Breast epithelium (tissue), 4 donors: ENCODE measurements around the gene SPTBN1. TPM values are rescaled to one million over a fixed set of nuclear protein-coding genes. Genes with fewer than 3 reads are reported as not detected.

ENCODE experiments used
- DNase-seq, 2 donors: peaks; one replicate each; pipeline ENCODE4 v3.0.0-alpha.2; 2019; ENCODE audit warnings: low spot score in 2 of 2
- H3K27ac ChIP-seq, 2 donors: fragments of 200-600 bp; sonication (generic) in 1 of 2; one replicate each; pipeline ENCODE4 v1.5.1; 2016 to 2019; ENCODE audit warnings: mild to moderate bottlenecking in 1 of 2
- H3K27me3 ChIP-seq, 2 donors: fragments of 200-600 bp; sonication (generic) in 1 of 2; one replicate each; pipeline versions ENCODE4 v1.5.1 to v1.6.0; 2017 to 2019; ENCODE audit warnings: control low read depth in 1 of 2, mild to moderate bottlenecking in 1 of 2
- H3K36me3 ChIP-seq: fragments of 200-600 bp; one replicate; pipeline ENCODE4 v1.5.1; 2019
- H3K4me1 ChIP-seq, 2 donors: fragments of 200-600 bp; sonication (generic); one replicate each; pipeline ENCODE4 v1.5.1; 2016 to 2019; ENCODE audit warnings: control low read depth in 1 of 2
- H3K4me3 ChIP-seq, 3 donors: fragments of 200-600 bp; sonication (generic); 1 replicate in 2 of 3; 2 replicates in 1 of 3; pipeline ENCODE4 v1.5.1; 2016 to 2019; ENCODE audit warnings: mild to moderate bottlenecking in 3 of 3, moderate library complexity in 2 of 3
- H3K9me3 ChIP-seq, 2 donors: fragments of 200-600 bp; sonication (generic) in 1 of 2; one replicate each; pipeline ENCODE4 v1.5.1; 2016 to 2019; ENCODE audit warnings: control low read depth in 1 of 2
- CTCF ChIP-seq, 3 donors: fragments of 450-650 bp; IDR thresholded peaks; one replicate each; pipeline ENCODE4 v1.5.1; 2016 to 2017; ENCODE audit warnings: antibody characterized with exemption in 3 of 3, mild to moderate bottlenecking in 3 of 3, moderate library complexity in 3 of 3
- POLR2A ChIP-seq: fragments of 450-650 bp; IDR thresholded peaks from one replicate; pipeline ENCODE4 v1.6.1; 2016; ENCODE audit warnings: antibody characterized with exemption, mild to moderate bottlenecking, moderate library complexity
- POLR2AphosphoS5 ChIP-seq, 3 donors: sonication (generic); formaldehyde crosslinking; IDR thresholded peaks; one replicate each; pipeline ENCODE4 v1.6.1; 2017; ENCODE audit warnings: antibody characterized with exemption in 3 of 3
- intact Hi-C: fragments of 100-400 bp; cut with DNase I; formaldehyde crosslinking; loops from one replicate; pipeline ENCODE4 v1.15.1; 2023; ENCODE audit warnings: low total_unique reads
- total RNA-seq, 3 donors: library from RNA; depleted of rRNA; stranded (reverse); fragments of >200 nt; gene quantifications; one replicate each; pipeline ENCODE4 v1.1.0, GENCODE V29; 2016

The SPTBN1 gene
- total RNA-seq, 3 donors from 2014 or later = 223 to 1,216 (median 273) TPM

DNA sequence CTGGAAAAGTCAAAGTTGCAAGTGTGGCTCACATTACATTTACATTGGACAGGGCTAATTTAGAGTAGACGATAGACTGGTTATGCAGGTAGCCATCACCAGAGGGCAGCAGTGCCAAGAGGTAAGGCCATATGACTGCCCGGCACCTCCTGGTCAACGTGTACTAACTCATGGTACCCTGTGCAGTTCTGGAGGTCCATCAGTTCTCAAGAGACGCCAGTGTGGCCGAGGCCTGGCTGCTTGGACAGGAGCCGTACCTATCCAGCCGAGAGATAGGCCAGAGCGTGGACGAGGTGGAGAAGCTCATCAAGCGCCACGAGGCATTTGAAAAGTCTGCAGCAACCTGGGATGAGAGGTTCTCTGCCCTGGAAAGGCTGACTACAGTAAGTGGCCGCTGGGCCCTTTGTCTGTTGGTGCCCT is 201.5 kb downstream of the SPTBN1 start:
- no peaks in the 10 kb centered on the region for H3K27me3 ChIP-seq
- H3K36me3 ChIP-seq = peaks cover 7% of the 10 kb centered on the region
- peak; percentile 42 to 65 for DNase-seq
- H3K4me3 ChIP-seq = no peak overlapping the region
- TF ChIP-seq CTCF (IDR thresholded peaks at IDR 0.05) (peak; percentile 22 to 63 (median 45)), POLR2A (no peak)
- H3K4me1 ChIP-seq = no peaks in the 10 kb centered on the region
- no peaks in the 10 kb centered on the region for H3K9me3 ChIP-seq
- intact Hi-C loops = no loop called here
- H3K27ac ChIP-seq = peak overlapping the region; percentile 19 to 36

DNA sequence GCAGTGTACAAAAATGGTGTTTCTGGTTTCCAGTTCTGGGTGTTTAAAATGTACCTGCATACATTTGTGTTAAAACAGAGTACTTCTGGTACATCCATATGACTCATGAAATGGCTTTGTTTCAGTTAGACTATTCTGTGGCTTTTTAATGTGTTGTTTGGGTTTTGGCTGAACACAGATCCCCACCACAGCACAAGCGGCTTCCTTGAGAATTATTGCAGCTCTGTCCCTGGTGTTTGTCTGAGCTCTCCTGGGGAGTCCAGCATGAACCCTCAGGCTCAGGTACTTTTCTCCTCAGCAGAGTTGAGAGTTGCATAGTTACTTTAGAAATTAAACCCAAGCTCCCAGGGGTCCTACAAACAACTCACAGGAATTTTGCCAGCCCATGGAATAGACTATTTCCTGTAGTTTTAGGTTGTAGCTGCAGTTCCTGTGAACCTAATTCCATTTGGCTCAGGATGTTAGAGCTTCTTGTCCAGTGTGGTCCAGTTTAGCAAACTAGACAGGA is 202.5 kb downstream of the SPTBN1 start:
- Histone ChIP-seq H3K4me1 (no peaks in the 10 kb centered on the region), H3K4me3 (no peak overlapping the region), H3K27me3 (no peaks in the 10 kb centered on the region), H3K36me3 (peaks cover 7% of the 10 kb centered on the region), H3K9me3 (no peaks in the 10 kb centered on the region), H3K27ac (peak overlapping the region in 1 of 2 donors; percentile 19)
- intact Hi-C loops = no loop called here
- no peak for TF ChIP-seq CTCF (IDR thresholded peaks at IDR 0.05)
- no peak for DNase-seq

- Histone ChIP-seq H3K36me3 (peaks cover 7% of the 10 kb centered on the region), H3K27ac (peak overlapping the region; percentile 11 to 45), H3K4me3 (no peak overlapping the region), H3K4me1 (no peaks in the 10 kb centered on the region), H3K9me3 (no peaks in the 10 kb centered on the region), H3K27me3 (no peaks in the 10 kb centered on the region)
- no peak for DNase-seq
- TF ChIP-seq CTCF (IDR thresholded peaks at IDR 0.05) = no peak
- no peak for TF ChIP-seq POLR2A
- TF ChIP-seq POLR2AphosphoS5 (IDR thresholded peaks at IDR 0.05) = no peak
- intact Hi-C loops = no loop called here
Observed at GRCh38 chr2:54659527-54659926, 203.4 kb downstream of the SPTBN1 start.

GRCh38 chr2:54660752-54661151 is 204.6 kb downstream of the SPTBN1 start:
- Histone ChIP-seq H3K9me3 (no peaks in the 10 kb centered on the region), H3K27ac (no peak overlapping the region), H3K4me1 (peaks cover under 1 to 5% of the 10 kb centered on the region in 2 donors), H3K27me3 (no peaks in the 10 kb centered on the region), H3K4me3 (no peak overlapping the region), H3K36me3 (peaks cover 5% of the 10 kb centered on the region)
- intact Hi-C loops = no loop called here
- no peak for TF ChIP-seq POLR2AphosphoS5 (IDR thresholded peaks at IDR 0.05)
- TF ChIP-seq CTCF (IDR thresholded peaks at IDR 0.05) = no peak
- no peak for TF ChIP-seq POLR2A
- no peak for DNase-seq

DNA sequence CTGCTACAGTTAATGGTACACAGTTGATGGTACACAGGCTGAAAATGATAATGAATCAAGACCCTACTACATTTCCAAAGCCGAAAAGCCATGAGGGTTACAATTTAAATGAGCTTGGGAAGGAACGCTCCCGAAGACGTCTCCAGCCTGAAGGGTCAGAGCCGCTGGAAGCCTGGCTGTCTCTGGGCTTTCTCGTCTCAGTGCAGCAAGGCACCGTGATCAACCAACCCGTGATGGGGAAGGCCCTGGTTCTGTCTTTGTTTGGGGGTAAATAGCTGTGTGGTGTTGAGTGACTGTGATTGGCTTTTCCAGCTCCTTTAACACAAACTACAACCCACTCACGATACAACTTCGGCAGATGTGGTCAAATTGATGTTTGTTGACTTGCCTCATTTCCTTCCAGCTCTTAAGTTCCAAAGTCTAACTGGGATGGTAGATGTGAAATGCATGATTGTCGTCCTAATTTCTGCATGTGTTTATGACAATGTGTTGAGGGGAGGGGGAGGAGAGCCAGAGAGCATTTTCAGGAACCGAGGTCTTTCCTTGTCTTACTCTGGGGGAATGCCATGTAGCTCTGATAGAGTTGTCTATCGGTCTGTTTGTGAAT is 207.4 kb downstream of the SPTBN1 start:
- intact Hi-C loops = no loop called here
- Histone ChIP-seq H3K4me3 (no peak overlapping the region), H3K4me1 (peaks cover 5 to 19% of the 10 kb centered on the region in 2 donors), H3K9me3 (no peaks in the 10 kb centered on the region), H3K36me3 (peaks cover 5% of the 10 kb centered on the region), H3K27ac (no peak overlapping the region), H3K27me3 (no peaks in the 10 kb centered on the region)
- no peak for DNase-seq
- TF ChIP-seq POLR2AphosphoS5 (IDR thresholded peaks at IDR 0.05) (no peak), CTCF (IDR thresholded peaks at IDR 0.05) (no peak), POLR2A (no peak)
